OCI-LY3 (cell line): ENCODE results near the gene TMEM151A.

ENCODE experiments used
- EZH2phosphoT487 ChIP-seq: fragments of 200-600 bp; shearing (Covaris generic); IDR thresholded peaks from 2 replicates; pipeline ENCODE4 v1.6.1; 2018; ENCODE audit warnings: antibody characterized with exemption, mixed run types, low read depth
- TF ChIP-seq, protein P1 (sequence below): fragments of 200-600, 300-600 bp; sonication (generic); IDR thresholded peaks from 2 replicates; pipeline ENCODE4 v1.5.1; 2014; ENCODE audit warnings: antibody characterized with exemption, low read length, low read depth

GRCh38 chr11:66283461-66284105 is 8.1 kb upstream of the TMEM151A start:
- TF ChIP-seq, protein P1, sequence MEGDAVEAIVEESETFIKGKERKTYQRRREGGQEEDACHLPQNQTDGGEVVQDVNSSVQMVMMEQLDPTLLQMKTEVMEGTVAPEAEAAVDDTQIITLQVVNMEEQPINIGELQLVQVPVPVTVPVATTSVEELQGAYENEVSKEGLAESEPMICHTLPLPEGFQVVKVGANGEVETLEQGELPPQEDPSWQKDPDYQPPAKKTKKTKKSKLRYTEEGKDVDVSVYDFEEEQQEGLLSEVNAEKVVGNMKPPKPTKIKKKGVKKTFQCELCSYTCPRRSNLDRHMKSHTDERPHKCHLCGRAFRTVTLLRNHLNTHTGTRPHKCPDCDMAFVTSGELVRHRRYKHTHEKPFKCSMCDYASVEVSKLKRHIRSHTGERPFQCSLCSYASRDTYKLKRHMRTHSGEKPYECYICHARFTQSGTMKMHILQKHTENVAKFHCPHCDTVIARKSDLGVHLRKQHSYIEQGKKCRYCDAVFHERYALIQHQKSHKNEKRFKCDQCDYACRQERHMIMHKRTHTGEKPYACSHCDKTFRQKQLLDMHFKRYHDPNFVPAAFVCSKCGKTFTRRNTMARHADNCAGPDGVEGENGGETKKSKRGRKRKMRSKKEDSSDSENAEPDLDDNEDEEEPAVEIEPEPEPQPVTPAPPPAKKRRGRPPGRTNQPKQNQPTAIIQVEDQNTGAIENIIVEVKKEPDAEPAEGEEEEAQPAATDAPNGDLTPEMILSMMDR, result peak; percentile 13; the same call in 1 of the 2 replicates
- TF ChIP-seq EZH2phosphoT487, result no peak
